HG02943 (cell line): ENCODE results near the gene NKPD1.

ENCODE experiments used
- ATAC-seq: cut with Tn5 transposase; IDR thresholded peaks from one replicate; pipeline ENCODE4 v1.9.1; 2021; ENCODE audit warnings: mild to moderate bottlenecking, low read depth, moderate library complexity; ENCODE audit not compliant: unreplicated experiment

The NKPD1 gene, protein sequence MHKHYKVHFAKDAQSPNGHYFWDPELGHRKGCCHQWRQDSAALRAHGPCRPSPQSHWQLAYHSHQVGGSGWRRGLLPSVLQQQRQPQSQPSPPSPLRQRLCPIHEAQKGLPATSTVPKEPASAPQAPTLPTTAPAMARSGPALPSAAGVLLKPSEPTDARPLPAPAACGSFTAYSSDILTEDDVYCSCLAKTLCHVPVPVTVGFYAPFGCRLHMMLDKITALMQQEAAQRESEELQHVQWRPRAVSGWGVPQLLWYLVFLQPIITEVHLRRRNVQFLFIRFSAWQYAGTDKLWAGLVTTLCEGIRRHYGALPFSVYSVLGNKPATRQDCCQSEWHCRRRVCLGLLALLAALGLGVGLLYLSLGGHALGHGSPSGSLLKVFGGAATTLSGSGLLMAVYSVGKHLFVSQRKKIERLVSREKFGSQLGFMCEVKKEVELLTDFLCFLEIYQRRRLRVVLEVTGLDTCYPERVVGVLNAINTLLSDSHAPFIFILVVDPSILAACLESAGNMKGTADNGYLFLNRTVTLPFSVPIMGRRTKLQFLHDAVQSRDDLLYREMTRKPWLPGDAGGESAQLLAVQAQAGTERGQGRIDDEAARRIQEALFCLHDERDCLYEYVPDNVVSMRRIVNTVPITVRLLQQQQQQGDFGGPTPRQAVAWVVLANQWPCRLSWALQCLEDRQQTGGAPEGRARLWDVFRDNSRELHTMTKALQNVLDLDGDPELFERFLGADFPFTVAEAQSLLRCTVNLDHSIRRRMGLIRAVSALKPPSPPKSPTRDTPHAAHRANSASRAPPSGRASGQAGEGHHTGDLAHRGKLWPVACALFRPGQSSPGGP

DNA sequence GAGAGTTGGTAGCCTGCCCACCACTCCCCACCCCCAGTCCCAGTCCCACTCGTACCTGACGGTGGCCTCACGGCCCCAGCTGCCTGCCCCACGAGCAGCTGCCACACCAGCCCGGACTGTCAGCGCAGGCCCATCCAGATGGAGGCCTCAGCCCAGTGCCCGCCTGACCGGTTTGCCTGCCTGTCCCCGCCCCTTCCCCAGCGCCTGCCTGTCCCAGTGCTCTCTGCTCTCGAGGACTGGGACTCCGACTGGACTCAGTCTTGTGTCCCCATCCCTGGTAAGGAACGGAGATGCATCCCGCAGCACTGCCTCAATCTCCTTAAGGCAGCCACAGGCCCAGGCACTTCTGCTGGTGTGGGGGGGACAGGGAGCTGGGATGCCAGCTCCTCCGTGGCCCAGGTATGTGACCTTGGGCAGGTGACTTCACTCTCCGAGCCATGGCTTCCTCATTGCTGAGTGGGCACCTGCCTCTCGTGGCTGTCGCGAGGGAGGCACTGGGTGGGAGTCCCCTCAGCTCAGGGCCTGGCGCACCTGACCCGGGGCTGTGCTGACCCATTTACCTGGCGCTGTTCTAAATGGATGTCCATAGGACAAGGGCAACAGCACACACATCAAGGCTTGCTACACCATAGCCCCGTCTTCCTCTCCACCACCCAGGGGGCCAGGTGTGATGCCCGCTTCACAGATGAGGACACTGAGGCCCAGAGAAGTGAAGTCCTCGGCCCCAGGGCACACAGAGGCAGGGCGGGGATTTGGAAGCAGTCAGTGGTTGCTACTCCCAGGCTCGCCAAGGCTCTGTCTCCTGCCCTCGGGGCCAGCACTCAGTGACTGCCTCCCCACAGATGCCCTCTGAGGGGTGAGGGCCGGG, at the start of gene NKPD1:
Gene NKPD1 (minus strand): TSS at position 113 of the 868 bp plus-strand sequence. CDS start 832 bp downstream, outside the sequence.
- no peak for ATAC-seq

DNA sequence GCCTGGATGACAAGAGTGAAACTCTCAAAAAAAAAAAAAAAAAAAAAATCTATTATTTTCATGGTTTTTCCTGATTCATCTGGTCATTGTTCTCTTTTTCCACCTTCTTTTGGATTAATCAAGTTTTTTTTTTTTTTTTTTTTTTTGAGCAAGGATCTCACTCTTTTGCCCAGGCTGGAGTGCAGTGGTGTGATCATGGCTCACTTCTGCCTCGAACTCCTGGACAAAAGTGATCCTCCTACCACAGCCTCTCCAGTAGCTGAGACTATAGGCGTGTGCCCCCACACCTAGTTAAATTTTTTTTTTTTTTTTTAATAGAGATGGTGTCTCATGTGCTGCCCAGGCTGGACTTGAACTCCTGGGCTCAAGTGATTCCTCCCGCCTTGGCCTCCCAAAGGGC, 45.5 kb upstream of the NKPD1 start:
- no peak for ATAC-seq

DNA sequence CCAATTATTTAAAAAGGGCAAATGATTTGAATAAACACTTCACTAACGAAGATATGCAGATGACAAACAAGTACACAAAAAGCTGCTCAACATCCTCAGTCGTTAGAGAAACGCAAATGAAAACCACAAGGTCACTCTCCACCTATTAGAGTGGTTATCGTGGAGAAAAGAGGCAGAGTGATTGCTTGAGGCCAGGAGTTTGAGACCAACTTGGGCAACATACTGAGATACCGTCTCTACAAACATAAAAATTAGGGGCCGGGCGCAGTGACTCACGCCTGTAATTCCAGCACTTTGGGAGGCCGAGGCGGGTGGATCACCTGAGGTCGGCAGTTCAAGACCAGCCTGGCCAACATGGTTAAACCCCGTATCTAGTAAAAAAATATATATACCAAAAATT, 45.0 kb upstream of the NKPD1 start:
- ATAC-seq, result no peak

DNA sequence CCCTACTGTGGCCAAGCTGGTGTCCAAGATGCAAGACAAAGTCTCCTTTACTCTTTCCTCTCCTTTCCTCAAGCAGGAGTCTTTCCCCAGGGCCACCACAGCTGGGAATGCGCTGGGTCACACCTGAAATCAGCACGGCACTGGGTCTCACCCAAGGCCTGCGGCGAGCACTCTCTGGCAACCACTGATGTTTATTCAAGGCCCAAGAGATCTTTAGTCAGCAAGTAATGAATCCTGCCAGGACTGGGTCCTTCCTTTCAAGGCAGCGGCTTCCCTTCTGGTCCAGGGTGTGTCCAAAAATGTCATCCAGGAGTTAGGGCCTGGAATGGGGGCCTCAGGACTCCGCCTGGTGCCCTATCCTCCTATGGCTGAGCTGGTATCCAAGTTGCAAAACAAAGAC, 41.9 kb upstream of the NKPD1 start:
- ATAC-seq, result no peak

DNA sequence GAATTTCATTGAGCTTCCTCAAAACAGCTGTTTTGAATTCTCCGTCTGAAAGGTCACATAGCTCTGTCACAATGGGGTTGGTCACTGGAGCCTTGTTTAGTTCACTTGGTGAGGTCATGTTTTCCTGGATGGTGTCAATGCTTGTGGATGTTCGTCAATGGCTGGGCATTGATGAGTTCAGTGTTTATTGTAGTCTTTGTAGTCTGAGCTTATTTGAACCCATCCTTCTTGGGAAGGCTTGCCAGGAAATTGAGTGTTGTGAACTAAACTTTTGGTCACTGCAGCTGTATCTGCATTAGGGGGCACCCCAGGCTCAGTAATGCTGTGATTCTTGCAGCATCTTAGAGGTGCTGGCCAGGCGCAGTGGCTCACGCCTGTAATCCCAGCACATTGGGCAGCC, 39.8 kb upstream of the NKPD1 start:
- ATAC-seq, result no peak

DNA sequence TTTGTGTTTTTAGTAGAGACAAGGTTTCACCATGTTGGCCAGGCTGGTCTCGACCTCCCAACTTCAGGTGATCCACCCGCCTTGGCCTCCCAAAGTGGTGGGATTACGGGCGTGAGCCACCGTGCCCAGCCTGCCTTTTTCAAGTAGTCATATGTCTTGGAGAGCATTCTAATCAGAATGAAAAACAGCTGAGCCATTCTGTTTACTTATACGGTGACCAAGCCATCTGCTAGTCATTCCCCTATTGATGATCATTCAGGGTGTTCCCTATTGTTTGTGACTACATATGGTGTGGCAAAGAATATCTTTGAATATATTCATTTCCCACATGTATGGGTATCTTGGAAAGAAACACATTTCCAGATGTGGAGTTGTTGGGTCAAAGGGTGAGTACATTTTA, 35.0 kb upstream of the NKPD1 start:
- no peak for ATAC-seq

DNA sequence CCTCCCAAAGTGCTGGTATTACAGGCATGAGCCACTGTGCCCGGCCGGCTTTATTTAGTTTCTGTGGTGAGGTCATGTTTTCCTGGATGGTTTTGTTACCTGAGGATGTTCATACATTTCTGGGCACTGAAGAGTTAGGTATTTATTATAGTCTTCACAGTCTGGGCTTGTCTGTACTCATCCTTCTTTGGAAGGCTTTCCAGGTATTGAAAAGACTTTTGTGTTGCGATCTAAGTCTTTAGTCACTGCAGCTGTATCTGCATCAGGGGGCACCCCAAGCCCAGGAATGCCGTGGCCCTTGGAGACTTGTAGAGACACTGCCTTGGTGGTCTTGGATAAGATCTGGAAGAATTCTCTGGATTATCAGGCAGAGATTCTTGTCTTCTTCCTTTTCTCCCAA, 30.6 kb upstream of the NKPD1 start:
- no peak for ATAC-seq

DNA sequence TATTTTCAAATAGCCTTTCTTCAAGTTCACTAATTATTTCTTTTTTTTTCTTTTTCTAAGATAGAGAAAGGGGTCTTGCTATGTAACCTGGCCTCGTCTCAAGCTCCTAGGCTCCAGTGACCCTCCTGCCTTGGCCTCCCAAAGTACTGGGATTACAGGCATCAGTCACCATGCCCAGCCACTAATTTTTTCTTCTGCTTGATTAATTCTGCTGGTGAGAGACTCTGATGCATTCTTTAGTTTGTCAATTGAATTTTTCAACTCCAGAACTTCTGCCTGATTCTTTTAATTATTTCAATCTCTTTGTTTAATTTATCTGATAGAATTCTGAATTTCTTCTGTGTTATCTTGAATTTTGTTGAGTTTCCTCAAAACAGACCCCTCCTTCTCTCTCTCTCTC, 29.2 kb upstream of the NKPD1 start:
- ATAC-seq, result no peak

DNA sequence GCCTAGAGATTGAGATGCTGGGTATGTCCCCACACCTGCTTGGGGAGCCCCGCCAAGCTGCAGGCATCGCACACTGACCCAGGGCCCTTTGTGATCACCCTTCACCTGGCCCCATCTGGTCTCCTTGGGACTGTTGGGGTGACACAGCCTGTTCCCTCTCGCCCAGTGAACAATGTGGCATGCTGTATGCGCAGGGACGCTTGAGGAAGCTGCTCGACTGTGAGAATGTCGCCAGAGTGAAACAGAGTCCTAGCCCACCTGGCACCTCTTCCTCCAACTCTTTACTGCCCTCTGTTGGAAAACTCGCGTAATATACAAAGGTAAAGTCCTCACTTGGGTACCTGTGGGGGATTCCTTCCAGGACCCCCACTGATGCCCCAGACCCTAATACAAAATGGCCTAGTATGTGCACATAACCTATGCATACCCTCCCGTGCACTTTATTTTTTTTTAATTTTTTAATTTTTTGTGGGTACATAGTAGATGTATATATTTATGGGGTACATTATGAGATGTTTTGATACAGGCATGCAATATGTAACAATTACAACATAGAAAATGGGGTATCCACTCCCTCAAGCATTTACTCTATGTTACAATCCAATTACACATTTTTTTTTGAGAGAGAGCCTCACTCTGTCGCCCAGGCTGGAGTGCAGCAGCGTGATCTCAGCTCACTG, 26.8 kb upstream of the NKPD1 start:
- ATAC-seq, result no peak

DNA sequence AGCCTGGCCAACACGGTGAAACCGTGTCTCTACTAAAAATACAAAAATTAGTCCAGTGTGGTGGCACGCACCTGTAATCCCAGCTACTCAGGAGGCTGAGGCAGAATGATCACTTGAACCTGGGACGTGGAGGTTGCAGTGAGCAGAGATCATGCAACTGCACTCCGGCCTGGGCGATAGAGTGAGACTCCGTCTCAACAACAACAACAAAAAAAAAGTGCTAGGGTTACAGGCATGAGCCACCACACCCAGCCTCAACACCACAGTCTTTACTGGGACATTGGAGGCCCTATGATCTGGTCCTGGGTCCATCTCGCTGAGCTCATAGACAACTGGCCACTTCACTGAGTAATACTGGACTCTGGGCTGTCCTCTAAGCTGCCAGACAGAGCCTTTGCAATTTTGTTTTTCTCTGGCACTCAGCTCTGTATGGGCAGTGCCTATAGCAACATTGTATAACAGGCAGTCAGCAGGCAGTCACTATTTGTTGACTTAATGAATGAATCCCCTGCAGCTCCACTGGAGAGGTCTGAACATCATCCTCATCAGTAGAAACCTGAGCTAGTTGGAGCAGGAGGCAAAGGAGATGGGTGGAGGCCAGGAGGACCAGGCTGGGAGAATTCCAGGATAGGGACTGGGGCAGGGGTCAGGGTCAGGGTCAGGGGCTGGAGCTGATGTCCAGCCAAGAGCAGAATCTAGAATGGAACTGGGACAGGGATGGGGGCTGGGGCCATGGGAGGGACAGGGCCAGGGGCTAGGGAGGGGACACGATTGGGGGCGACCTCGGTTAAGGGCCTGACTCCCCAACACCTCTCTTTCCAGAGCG, 25.9 kb upstream of the NKPD1 start:
- no peak for ATAC-seq

DNA sequence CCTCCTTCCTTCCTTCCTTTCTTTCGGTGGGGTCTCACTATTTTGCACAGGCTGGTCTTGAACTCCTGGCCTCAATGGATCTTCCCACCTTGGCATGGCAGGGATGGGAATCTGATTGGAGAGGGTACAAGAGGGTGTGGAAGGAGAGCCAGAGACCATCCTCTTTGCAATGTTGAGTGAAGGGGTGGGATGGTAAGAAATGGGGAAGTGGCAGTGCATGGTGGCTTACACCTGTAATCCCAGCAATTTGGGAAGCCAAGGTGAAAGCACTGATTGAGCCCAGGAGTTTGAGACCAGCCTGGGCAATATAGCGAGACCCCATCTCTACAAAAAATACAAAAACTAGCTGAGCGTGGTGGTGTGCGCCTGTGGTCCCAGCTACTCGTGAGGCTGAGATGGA, 23.3 kb upstream of the NKPD1 start:
- ATAC-seq, result no peak

DNA sequence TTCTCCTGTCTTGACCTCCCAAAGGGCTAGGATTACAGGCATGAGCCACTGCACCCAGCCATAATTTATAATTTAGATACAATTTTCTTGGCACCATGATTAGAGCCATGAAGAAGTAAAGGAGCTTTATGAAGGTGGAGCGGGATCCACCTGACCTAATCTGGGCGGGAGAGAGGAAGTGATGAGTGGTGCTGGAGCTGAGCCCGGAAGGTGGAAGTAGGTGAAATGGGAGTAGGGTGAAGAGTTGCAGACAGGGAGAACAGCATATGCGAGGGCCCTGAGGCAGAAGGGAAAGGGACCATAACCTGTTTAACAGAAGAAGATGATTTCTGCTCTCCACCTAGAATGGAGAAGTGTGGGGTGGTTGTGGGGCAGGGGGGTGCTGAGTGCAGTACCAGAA, 22.0 kb upstream of the NKPD1 start:
- ATAC-seq, result no peak

DNA sequence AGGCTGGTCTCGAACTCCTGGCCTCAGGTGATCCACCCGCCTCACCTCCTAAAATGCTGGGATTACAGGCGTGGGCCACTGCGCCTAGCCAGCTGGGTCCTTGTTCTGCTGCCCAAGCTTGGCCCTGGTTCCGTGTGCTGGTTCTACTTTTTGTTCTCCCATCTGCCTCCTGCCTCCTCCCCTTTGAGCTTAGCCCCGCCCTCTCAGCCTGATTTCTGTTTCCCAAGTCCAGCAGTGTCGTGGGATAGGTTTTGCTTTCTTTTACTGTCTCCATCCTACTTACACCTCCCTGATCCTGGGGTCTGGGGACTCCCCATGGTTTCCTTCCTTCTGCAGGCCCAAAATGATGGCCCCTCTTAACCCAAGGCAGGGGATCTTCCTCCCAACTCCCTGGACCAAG, 20.2 kb upstream of the NKPD1 start:
- no peak for ATAC-seq

DNA sequence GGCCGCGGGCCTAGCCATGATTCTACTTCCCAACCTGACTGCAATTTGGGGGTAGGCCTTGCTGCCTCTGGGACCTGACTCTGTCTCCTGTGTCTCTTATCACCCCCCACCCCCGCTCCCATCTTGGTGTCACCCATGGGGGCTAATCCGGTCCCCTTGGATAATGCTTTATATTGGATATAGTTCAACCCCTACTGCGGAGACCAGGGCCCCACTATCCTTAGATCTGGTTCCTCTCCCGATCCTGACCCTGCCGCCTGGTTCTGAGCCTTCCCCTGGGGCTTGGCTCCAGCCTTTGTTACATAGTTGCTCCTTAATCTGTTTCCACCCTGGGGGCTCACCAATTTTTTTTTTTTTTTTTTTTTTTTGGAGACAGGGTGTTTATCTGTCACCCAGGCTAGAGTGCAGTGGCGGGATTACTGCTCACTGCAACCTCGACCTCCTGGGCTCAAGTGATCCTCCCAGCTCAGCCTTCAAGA, 19.1 kb upstream of the NKPD1 start:
- no peak for ATAC-seq

DNA sequence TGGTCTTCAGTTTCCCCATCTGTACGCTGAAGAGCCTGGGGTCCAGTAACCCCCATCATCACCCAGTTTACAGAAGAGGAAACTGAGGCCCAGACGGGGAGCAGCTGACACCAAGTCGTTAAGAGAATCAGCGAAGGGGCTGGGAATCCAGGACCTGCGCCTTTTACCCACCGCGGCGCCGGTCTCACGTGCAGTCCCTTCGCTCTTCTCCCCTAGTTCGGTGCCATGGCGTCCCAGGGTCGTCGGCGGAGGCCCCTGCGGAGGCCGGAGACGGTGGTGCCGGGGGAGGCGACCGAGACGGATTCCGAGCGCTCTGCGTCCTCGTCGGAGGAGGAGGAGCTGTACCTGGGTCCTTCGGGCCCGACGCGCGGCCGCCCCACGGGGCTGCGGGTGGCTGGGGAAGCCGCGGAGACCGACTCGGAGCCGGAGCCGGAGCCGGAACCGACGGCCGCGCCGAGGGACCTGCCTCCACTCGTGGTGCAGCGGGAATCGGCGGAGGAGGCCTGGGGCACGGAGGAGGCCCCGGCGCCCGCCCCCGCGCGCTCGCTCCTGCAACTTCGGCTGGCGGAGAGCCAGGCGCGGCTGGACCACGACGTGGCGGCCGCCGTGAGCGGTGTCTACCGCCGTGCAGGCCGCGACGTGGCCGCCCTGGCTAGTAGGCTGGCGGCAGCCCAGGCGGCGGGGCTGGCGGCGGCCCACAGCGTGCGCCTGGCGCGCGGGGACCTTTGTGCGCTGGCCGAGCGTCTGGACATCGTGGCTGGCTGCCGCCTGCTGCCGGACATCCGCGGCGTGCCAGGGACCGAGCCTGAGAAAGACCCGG, 18.5 kb upstream of the NKPD1 start:
- ATAC-seq, result no peak

DNA sequence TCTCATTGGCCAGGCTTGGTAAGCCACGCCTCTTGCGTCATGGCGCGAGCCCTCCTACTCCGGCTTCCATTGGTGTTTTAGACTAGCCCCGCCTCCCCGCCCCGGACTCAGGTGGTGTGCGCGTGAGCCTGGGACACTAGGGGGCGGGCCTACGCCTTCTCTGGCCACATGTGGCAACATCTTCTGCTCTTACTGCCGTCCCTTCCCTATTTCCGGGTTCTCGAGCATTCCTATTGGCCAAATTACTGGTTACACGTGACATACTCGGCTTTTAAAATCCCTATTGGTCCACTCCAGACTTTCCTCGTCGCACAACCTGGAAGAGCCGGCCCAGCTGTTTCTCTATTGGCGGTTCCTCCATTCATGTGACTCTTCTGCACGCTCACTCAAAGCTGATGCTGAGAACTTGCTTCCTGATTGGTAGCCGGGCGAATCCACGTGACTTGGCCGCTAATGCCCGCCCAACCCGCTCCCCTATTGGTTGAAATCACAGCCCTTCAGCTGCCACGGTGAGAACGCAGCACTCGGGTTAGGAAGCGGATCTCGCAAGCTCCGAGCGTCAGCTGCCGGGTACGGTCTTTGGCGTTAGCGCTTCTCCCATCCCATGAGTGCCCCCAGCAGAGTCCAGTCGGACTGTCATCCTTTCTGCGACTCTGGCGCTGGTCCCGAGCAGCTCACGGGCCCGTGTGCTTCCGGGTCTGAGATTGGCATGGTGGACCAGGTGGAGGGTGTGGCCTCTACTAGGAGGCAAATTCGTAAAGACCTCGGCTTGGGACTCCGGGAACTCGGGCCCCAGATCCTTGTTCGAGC, 17.7 kb upstream of the NKPD1 start, which contains the start of gene BLOC1S3:
Gene BLOC1S3 (plus strand): TSS at position 523 of the 810 bp plus-strand sequence. CDS start 513 bp downstream, outside the sequence.
- ATAC-seq, result peak; percentile 76

DNA sequence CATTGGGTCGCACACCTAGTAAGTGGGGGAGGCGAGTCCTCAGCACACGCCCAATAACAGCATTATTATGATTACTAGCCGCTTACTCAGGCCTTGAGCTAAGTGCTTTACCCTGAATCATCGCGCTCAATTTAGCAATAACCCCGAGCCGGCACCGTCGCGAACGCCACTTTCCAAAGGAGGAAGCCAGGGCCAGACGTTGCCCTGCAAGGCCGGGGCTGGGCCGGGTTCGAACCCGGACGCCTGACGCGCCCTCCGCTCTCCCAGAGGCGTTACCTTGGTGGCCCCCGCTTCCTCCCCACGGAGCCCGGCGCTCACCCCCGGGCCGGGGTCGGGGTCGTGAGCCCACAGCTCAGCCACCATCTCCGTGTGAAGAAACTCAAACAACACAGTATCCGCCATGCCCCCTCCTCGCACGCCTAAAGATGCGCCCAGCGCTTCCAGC, 17.1 kb upstream of the NKPD1 start, which contains the start of gene TRAPPC6A:
Gene TRAPPC6A (minus strand): TSS at position 421 of the 445 bp plus-strand sequence. CDS start 19 bp downstream, at position 402.
- no peak for ATAC-seq
